GM12878 (cell line): Measurements from ENCODE around the gene RANBP9. TPM values are rescaled to one million over a fixed set of nuclear protein-coding genes. Genes with fewer than 3 reads are reported as not detected.

Source experiments
- ATAC-seq: fragments of 200-7000 bp; cut with Tn5 transposase; 3 replicates; pipeline ENCODE4 v1.9.1; 2020; ENCODE audit warnings: mild to moderate bottlenecking, moderate library complexity
- BruUV-seq: library from RNA; stranded (reverse); fragments of 400-500 nt; replicated peaks from 2 replicates; lab custom pipeline; 2021; lab: Mats Ljungman, UMichigan
- CTCF ChIA-PET: fragments of 300-600 bp; sonication (Branson Sonifier 250); formaldehyde crosslinking; extraction: SDS; loops from one replicate; lab custom pipeline; 2021; ENCODE audit warnings: inconsistent platforms; lab: Yijun Ruan, JAX
- POLR2A ChIA-PET: fragments of 350-600 bp; formaldehyde crosslinking; extraction: SDS; loops from one replicate; lab custom pipeline; 2021; ENCODE audit warnings: inconsistent platforms; lab: Charles Lee
- RAD21 ChIA-PET: fragments of 300-600 bp; sonication (Branson Sonifier 250); formaldehyde crosslinking; loops from one replicate; lab custom pipeline; 2023; ENCODE audit warnings: antibody characterized with exemption; ENCODE audit not compliant: unreplicated experiment; lab: Charles Lee
- SMC1A ChIA-PET: fragments of 300-600 bp; sonication (Branson Sonifier 250); formaldehyde crosslinking; loops from one replicate; lab custom pipeline; 2023; ENCODE audit not compliant: unreplicated experiment, uncharacterized antibody; lab: Charles Lee
- DNase-seq: peaks from one replicate; pipeline ENCODE4 v3.0.0-alpha.2; 2011; ENCODE audit warnings: low read depth, low spot score
- FAIRE-seq: peaks from 3 replicates; lab custom pipeline; 2011; peaks lifted over from hg19 to GRCh38; lab: Jason Lieb, UNC
- H2AFZ ChIP-seq: 2 replicates; pipeline ENCODE4 v1.6.0; 2011; ENCODE audit warnings: low read depth, low read length, control low read depth; ENCODE audit not compliant: control insufficient read depth
- H3K27ac ChIP-seq: 2 replicates; pipeline ENCODE4 v1.5.1; 2011; ENCODE audit warnings: control low read depth; ENCODE audit not compliant: control insufficient read depth, insufficient read depth
- H3K27me3 ChIP-seq, 2 experiments: replicated peaks in 1 of 2; 2 replicates each; pipeline versions ENCODE4 v1.6.0 to v1.6.1; 2011; ENCODE audit warnings: low read length in 1 of 2; ENCODE audit not compliant: control insufficient read depth in 2 of 2, insufficient read depth in 2 of 2
- H3K36me3 ChIP-seq, 2 experiments: 2 replicates each; pipeline ENCODE4 v1.5.1; 2011; ENCODE audit warnings: low read length in 1 of 2; ENCODE audit not compliant: control insufficient read depth in 2 of 2, insufficient read depth in 2 of 2
- H3K4me1 ChIP-seq: 2 replicates; pipeline ENCODE4 v1.6.1; 2011; ENCODE audit warnings: mild to moderate bottlenecking, low read length, moderate library complexity, mixed read lengths; ENCODE audit not compliant: control insufficient read depth, insufficient read depth
- H3K4me2 ChIP-seq: 2 replicates; pipeline ENCODE4 v1.6.0; 2011; ENCODE audit warnings: control low read depth; ENCODE audit not compliant: control insufficient read depth, insufficient read depth
- H3K4me3 ChIP-seq: fragments of 200-600 bp; sonication (generic); 2 replicates; pipeline ENCODE4 v1.5.1; 2016
- H3K79me2 ChIP-seq: 2 replicates; pipeline ENCODE4 v1.6.0; 2011; ENCODE audit warnings: low read length; ENCODE audit not compliant: control insufficient read depth, insufficient read depth
- H3K9ac ChIP-seq: 2 replicates; pipeline ENCODE4 v1.8.0; 2011; ENCODE audit warnings: low read length, control low read depth, mixed read lengths; ENCODE audit not compliant: control insufficient read depth, insufficient read depth
- H3K9me3 ChIP-seq: replicated peaks from 3 replicates; pipeline ENCODE4 v1.5.1; 2011; ENCODE audit warnings: mild to moderate bottlenecking, low read length; ENCODE audit not compliant: control insufficient read depth, insufficient read depth
- H4K20me1 ChIP-seq: 2 replicates; pipeline ENCODE4 v1.6.0; 2011; ENCODE audit not compliant: control insufficient read depth, insufficient read depth
- BHLHE40 ChIP-seq, 2 experiments: fragments of 450-650 bp in 1 of 2; IDR thresholded peaks; 2 replicates each; pipeline ENCODE4 v1.6.1; 2011 to 2017; ENCODE audit warnings: low read depth in 2 of 2, borderline replicate concordance in 1 of 2, improper control_type of control experiment in 1 of 2, low read length in 1 of 2, mild to moderate bottlenecking in 1 of 2
- ETV6 ChIP-seq, 2 experiments: fragments of 450-650 bp in 1 of 2; IDR thresholded peaks in 1 of 2; conservative IDR thresholded peaks in 1 of 2; 2 replicates each; pipeline ENCODE4 v1.6.1; 2014; ENCODE audit warnings: antibody characterized with exemption in 1 of 2, borderline replicate concordance in 1 of 2, low read depth in 1 of 2, mild to moderate bottlenecking in 1 of 2, moderate library complexity in 1 of 2
- GATAD2B ChIP-seq: fragments of 450-650 bp; conservative IDR thresholded peaks from 2 replicates; pipeline ENCODE4 v1.6.1; 2017; ENCODE audit warnings: low read depth, mild to moderate bottlenecking, moderate library complexity
- TCF7 ChIP-seq: IDR thresholded peaks from 2 replicates; pipeline ENCODE4 v1.6.1; 2014; ENCODE audit warnings: antibody characterized with exemption, borderline replicate concordance
- ZNF217 ChIP-seq: fragments of 450-650 bp; IDR thresholded peaks from 2 replicates; pipeline ENCODE4 v1.6.1; 2017; ENCODE audit warnings: antibody characterized with exemption, mild to moderate bottlenecking
- WGBS: methylation state at CpG from one replicate; pipeline ENCODE4 v1.1.6; 2016; ENCODE audit warnings: low lambda C conversion rate; ENCODE audit not compliant: insufficient replicate concordance, insufficient coverage; ENCODE audit errors: missing lambda C conversion rate; 5-methylcytosine and 5-hydroxymethylcytosine counted together
- in situ Hi-C: fragments of 300-500 bp; cut with MboI; formaldehyde crosslinking; loops from 9 replicates; pipeline ENCODE4 v1.14.3; 2018; ENCODE audit warnings: mixed read lengths
- intact Hi-C: fragments of 100-400 bp; cut with micrococcal nuclease; formaldehyde crosslinking; loops from one replicate; pipeline ENCODE4 v1.14.2; 2022; ENCODE audit not compliant: unreplicated experiment
- polyA plus RNA-seq, 11 experiments: library from polyadenylated mRNA; depleted of rRNA in 4 of 11; unstranded in 6 of 11; stranded (reverse) in 5 of 11; fragments of >200 nt; fragmentation: Nextera tagmentation in 4 of 11; fragmentation: Illumina TruSeq in 1 of 11; extraction: Ambion mirVana in 4 of 11; extraction: Trizol in 1 of 11; gene quantifications; 1 replicate in 1 of 11; 2 replicates in 10 of 11; pipeline versions ENCODE4 v1.2.1 to v1.2.3, GENCODE V29; 2011 to 2016; ENCODE audit warnings: inconsistent platforms in 2 of 11, missing spikeins in 2 of 11, low read depth in 1 of 11
- total RNA-seq, 4 experiments: library from RNA; depleted of rRNA in 3 of 4; stranded (reverse); fragments of >200 nt in 3 of 4; fragmentation: Illumina TruSeq in 1 of 4; extraction: Trizol in 1 of 4; gene quantifications; 2 replicates each; pipeline versions ENCODE4 v1.2.1 to v1.2.3, GENCODE V29; 2013 to 2021

RANBP9 gene
- total and polyA plus RNA-seq, 10 of the 15 experiments (the other 5 are each of a cell fraction or from before 2014, with no cell fraction given) = 3.7 to 43.1 (median 16.2) TPM

DNA sequence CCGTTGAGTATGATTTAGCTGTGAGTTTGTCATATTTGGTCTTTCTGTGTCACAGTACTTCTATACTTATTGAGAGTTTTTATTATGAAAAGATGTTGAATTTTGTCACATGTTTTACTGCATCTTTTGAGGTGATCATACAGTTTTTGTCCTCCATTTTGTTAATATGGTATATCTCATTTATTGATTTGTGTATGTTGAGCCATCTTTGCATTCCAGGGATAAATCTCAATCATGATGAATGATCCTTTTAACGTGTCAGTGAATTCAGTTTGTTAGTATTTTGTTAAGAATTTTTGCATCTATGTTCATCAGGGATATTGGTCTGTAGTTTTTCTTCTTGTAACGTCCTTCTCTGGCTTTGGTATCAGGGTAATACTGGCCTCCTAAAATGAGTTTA lies 133.7 kb downstream of the RANBP9 start (continued):
- TF ChIP-seq ETV6 (conservative IDR thresholded peaks at IDR 0.05 in 1 of 2, IDR thresholded peaks at IDR 0.05 in 1 of 2; ENCODE audit: borderline replicate concordance in 1 of 2, low read depth in 1 of 2) = no peak
- TF ChIP-seq ZNF217 = no peak
- TF ChIP-seq GATAD2B = no peak

DNA sequence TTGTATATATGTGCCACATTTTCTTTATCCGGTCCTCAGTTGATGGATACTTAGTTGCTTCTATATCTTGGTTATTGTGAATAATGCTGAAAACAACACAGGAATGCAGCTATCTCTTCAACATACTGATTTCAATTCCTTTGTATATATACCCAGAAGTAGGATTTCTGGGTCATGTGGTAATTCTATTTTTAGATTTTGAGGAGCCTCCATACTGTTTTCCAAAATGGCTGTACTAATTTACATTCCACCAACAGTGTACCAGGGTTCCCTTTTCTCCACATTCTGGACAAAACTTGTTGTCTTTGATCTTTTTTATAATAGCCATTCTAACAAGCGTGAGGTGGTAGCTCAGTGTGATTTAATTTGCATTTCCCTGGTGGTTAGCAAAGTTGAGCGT lies 135.6 kb downstream of the RANBP9 start:
- in situ Hi-C loops (no loop called here), intact Hi-C loops (no loop called here)
- Histone ChIP-seq H3K27ac (no peak overlapping the region), H3K27me3 (no peaks in the 10 kb centered on the region), H3K9me3 (no peaks in the 10 kb centered on the region), H3K4me2 (peak overlapping the region; percentile 39), H4K20me1 (no peaks in the 10 kb centered on the region), H3K4me3 (no peak overlapping the region; the same call in 1 of the 2 replicates), H2AFZ (no peak overlapping the region), H3K9ac (no peak overlapping the region), H3K79me2 (peaks cover 8% of the 10 kb centered on the region), H3K36me3 (no peaks in the 10 kb centered on the region), H3K4me1 (peaks cover 4% of the 10 kb centered on the region)
- peak; percentile 30; the same call in 1 of the 2 replicates for TF ChIP-seq TCF7
- TF ChIP-seq BHLHE40 (IDR thresholded peaks at IDR 0.05; ENCODE audit: borderline replicate concordance in 1 of 2, low read depth in 2 of 2, low read length in 1 of 2) = no peak
- ATAC-seq = no peak
- no TSS peak for BruUV-seq
- SMC1A ChIA-PET = interaction anchor here (0.8 to 2.7 kb wide), 10 partner anchors 19 to 243 kb away, joined by 3 to 30 read pairs (median 8); no protein-coding TSS in a partner anchor
- FAIRE-seq = no peak
- no peak for DNase-seq
- RAD21 ChIA-PET = interaction anchor here (0.7 to 3.0 kb wide), 19 partner anchors 12 to 347 kb away, joined by 3 to 42 read pairs (median 11); partner anchors contain the start of genes GFOD1 and NOL7
- CTCF ChIA-PET = interaction anchor here (0.6 to 3.7 kb wide), 23 partner anchors 13 to 381 kb away, joined by 3 to 52 read pairs (median 9); partner anchors contain the start of genes NOL7 and TBC1D7
- POLR2A ChIA-PET = interaction anchor here (0.5 to 1.0 kb wide), 3 partner anchors 192 to 300 kb away, joined by 3 to 6 read pairs (median 4); no protein-coding TSS in a partner anchor
- 43% methylated on average over 3 of the region's 3 CpGs for WGBS
